ENCODE results near the gene C1QTNF6. TPM values are rescaled to one million over a fixed set of nuclear protein-coding genes. Genes with fewer than 3 reads are reported as not detected.
A peak's percentile ranks its signal among the peaks of the same experiment; 100 is the strongest.

The C1QTNF6 gene
- polyA plus RNA-seq, 4 donors: 26.1 to 52.3 (median 30.9) TPM

DNA sequence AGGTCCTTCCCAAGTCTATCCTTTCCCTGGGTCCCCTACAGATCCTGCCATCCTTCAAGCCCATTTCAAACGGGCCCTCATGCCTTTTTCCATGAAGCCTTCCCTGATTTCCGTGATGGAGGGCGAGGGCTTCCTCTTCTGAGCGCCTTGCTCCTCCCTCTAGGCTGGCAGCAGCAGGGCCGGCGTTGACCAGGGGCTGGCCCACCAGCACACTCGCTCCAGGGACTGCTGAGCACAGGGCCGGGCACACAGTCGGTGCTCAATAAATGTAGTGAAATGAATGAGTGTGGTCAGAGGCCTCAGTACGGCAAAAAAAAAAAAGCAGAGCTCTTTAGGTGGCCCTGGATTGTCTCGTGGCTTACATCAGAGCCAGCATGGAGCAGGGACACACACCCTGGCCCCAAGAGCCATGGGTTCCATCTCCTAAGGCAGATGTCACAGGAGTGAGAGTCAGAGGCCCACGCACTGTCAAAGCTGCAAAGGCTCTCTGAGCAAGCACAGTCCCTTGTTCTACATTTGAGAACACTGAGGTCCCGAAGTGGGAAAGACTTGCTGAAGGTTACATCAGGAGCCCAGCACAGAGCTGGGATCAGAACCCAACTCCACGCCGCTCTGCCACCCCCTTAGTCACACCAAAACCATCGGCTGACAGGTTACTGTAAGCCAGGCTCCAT lies 41.4 kb downstream of the C1QTNF6 start:
- no peak for DNase-seq (ENCODE audit: low read depth in 4 of 4, low spot score in 3 of 4)

DNA sequence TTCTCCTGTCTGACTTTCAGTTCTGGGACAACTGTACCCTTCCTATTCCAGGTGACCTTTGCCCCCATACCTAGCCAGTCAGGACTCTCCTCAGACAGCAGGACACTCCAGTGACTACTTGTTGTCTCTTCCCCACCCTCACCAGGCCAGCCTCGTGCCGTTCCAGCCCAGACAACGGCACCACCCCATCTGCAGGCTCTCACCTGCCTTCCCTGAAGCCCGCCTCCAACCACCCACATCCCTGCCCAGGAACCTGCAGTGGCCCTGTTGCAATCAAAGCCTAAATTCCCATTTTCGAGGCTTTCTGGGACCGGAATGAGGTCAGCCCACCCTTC lies 42.0 kb downstream of the C1QTNF6 start:
- no peak for DNase-seq (ENCODE audit: low read depth in 4 of 4, low spot score in 3 of 4)

DNA sequence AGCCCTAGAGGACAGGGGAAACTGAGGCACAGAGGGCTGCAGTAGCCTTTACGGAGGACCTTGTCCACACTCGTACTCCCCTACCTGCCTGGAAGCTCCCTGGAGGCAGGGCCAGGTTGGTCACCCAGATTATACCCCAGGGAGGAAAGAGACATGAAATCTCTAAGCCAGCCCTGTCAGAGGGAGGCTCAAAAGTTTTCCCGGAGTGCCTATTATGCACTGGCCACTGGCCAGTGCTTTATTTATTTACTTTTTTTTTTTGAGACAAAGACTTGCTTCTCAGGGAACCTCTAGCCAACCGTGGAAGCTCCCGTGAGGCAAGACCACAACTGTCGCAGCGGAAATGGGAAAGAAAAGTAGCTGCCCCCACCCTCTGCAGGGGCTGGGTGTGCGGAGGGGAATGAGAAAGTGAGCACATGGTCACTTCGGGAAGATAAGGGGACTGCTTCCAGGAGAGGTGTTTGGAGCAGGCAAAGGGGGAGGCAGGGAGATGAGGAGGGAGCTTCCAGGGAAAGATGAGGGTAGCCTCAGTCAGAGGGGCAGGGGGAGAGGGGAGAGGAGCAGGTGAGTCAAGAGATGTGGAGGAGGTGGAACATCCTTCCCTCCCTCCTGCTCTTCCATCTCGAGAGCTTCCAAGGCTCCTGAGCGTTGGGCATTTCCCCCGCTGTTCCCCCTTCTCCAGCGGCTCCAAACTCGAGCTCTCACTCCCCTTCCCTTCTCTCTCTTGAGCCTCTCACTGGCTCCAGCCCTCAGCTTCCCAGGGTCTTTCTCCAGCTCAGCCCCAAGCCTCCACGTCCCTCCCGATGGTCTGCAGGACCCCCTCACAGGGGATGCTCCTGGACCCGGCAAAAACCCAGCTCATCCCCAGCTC lies 42.6 kb downstream of the C1QTNF6 start:
- peak in 2 of 4 donors; percentile 12 to 21 for DNase-seq (ENCODE audit: low read depth in 4 of 4, low spot score in 3 of 4)

DNA sequence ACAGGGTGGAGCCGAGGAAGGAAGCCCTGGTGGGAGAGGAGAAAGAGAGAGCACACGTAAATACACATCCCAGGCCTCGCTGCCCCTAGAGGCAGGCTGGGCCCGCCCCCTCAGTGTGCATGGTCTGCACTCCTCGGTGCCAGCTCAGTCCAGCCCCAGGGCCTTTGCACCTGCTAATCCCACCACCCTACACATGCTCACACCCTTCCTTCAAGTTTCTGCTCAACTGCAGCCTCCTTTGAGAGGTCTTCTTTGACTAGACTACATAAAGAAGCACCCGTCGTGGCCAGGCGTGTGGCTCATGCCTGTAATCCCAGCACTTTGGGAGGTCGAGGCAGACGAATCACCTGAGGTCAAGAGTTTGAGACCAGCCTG lies 43.9 kb downstream of the C1QTNF6 start:
- no peak for DNase-seq (ENCODE audit: low read depth in 4 of 4, low spot score in 3 of 4)

- DNase-seq (ENCODE audit: low read depth in 4 of 4, low spot score in 3 of 4): no peak
Observed at GRCh38 chr22:37141971-37142370, 46.1 kb downstream of the C1QTNF6 start.

DNA sequence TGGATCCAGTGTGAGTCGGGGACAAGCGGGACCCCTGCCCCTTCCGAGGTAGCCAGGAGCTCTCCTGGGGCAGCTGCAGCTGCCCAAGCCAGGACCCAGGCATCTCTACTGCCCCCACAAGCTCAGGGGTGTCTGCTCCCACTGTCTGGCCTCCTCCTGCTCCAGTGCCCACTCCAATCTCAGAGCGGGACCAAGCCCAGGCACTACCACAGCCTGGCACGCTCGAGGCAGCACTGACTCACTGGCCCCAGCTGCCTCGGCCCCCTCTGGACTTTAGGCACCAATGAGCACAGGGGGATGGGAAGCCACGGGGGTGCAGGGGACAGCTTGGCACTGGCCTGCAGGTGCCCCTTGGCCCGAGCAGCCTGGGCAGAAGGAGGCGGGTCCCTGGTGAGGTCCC lies 46.6 kb downstream of the C1QTNF6 start:
- no peak for DNase-seq (ENCODE audit: low read depth in 4 of 4, low spot score in 3 of 4)

DNA sequence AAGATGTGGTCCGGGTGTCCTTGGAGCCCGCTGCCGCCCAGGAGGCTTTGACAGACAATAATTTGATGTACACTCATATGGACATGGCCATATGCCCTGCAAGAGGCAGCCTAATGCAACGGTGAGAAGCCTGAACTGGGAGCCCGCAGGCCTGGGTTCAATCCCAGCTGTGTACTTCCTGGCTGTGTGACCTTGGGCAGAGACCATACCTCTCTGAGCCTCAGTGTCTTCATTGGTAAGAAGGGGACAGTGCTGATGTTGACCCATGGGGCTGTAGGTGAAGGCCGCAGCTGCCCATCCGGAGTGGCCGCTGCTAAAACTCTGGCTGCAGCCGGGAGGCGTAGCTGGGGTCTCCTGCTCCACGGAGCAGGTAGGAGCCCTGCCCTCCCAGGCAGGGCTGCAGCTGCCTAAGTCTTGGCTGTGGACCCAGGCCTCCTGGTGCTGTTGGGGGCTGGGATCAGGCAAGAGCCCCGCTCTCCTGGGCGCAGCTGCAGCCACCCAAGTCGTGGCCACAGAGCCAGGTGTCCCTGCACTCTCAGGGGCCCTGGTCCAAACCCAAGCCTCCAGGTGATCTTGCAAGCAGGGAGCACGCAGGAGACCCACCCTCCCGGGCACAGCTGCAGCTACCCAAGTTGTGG lies 47.2 kb downstream of the C1QTNF6 start:
- no peak for DNase-seq (ENCODE audit: low read depth in 4 of 4, low spot score in 3 of 4)

GRCh38 chr22:37139762-37140161 lies 48.3 kb downstream of the C1QTNF6 start:
- DNase-seq (ENCODE audit: low read depth in 4 of 4, low spot score in 3 of 4): no peak

DNA sequence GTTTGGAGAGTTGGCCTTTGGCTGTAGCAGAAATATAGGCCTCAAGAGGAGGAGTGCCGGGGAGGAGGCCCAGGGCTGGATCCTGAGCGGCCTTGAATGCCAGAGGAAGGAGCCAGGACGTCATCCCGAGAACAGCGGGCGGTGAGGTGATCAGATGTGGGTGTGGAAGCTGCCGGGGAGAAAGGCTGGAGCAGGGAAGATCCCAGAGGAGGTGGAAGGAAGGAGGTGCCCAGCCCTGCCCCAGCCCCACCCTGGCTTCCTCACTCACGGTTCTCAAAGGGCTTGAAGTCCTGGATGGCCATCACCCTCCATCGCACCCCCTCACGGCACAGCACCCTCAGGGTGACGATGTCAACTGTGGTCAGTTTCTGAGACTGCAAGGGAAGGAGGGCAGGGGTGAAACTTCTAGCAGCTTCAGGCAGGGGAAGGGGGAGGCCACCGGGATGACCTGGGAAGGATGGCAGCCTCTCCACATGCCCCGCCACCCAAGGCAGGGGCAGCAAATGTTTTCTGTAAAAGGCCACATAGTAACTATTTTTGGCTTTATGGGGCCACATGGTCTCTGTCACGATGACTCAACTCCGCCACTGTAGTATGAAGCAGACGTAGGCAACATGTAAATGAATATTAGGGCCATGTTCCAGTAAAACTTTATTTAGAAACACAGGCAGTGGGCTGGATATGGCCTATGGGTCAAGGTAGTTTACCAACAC lies 49.0 kb downstream of the C1QTNF6 start:
- no peak for DNase-seq (ENCODE audit: low read depth in 4 of 4, low spot score in 3 of 4)

DNA sequence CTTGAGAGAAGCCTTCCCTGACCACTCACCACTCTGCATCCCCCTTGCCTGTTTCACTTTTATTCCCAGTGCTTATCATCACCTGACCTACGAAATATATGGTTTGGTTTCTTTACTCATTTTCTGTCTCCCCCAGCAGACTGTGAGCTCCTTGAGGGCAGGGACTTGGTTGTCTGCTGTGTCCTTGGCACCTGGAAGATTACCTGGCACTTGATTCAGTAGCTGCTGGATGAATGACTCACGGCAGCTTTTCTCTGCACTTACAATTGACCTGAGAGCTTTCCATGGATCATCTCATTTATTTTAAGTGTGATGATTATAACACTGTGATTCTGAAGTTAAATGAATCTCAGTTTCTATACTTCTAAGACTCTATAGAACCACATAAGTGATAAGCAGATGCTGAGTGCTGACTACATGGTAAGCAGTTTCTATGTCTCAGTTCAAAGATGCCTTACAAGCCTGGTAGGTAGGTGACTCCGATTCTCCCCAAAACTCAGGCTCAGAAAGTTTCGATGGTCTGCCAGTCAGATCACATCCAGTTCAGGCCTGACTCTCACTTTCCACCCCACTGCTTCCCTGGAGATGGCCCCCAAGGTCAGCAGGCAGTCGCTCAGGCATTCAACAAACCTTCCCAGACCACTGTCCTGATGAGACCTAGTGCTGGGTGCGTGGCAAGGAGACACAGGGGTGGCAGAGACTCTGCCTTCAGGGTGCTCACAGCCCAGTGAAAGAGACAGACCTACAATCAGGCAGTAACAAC lies 50.0 kb downstream of the C1QTNF6 start:
- DNase-seq (ENCODE audit: low read depth in 4 of 4, low spot score in 3 of 4): no peak

- DNase-seq (ENCODE audit: low read depth in 4 of 4, low spot score in 3 of 4): no peak
Observed at GRCh38 chr22:37137131-37137530, 50.9 kb downstream of the C1QTNF6 start.

GRCh38 chr22:37135023-37135422 lies 53.0 kb downstream of the C1QTNF6 start:
- DNase-seq (ENCODE audit: low read depth in 4 of 4, low spot score in 3 of 4): no peak

GRCh38 chr22:37133304-37134018 lies 54.6 kb downstream of the C1QTNF6 start:
- DNase-seq (ENCODE audit: low read depth in 4 of 4, low spot score in 3 of 4): no peak

DNA sequence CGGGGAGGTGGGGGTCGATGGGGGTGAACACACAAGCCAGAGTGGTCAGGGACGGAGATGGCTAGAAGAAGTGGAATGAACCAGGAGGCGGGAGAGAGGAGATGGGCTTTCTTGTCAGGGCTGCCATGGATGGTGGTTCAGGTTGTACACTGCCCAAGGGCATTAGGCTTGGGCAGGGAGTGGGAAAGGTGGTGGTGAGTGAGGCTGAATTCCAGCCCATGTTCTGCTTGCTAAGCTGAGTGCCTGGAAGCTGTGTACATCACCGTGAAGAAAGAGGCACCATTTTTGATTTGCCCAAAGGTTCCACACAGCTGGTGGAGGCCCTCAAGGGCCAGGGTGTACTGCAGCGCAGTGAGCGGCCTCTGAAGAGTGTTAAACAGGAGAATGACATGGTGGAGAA lies 55.3 kb downstream of the C1QTNF6 start:
- DNase-seq (ENCODE audit: low read depth in 4 of 4, low spot score in 3 of 4): no peak

Other genes with a start within 250 kb of the C1QTNF6 start
- gene TST, start 168.8 kb downstream of the C1QTNF6 start, polyA plus RNA-seq (ENCODE audit: insufficient read length in 4 of 4): 10 to 100 TPM; 13.0 to 64.4 (median 37.9) TPM
- gene MPST, start 168.5 kb downstream of the C1QTNF6 start, polyA plus RNA-seq (ENCODE audit: insufficient read length in 4 of 4): 10 to 100 TPM; 33.3 to 75.5 (median 46.1) TPM
- 10 to 100 TPM; 24.7 to 33.6 (median 25.4) TPM for gene KCTD17, start 136.5 kb downstream of the C1QTNF6 start, polyA plus RNA-seq (ENCODE audit: insufficient read length in 4 of 4)
- gene TMPRSS6, start 78.5 kb downstream of the C1QTNF6 start, polyA plus RNA-seq (ENCODE audit: insufficient read length in 4 of 4): under 1 TPM; 0.16 to 0.50 (median 0.26) TPM
- 1 to 10 TPM in 2 of 4 donors, under 1 TPM in 2; 0.79 to 1.4 (median 1.1) TPM for gene IL2RB, start 38.3 kb downstream of the C1QTNF6 start, polyA plus RNA-seq (ENCODE audit: insufficient read length in 4 of 4)
- under 1 TPM; 0.55 to 0.98 (median 0.79) TPM for gene SSTR3, start 24.2 kb upstream of the C1QTNF6 start, polyA plus RNA-seq (ENCODE audit: insufficient read length in 4 of 4)
- 10 to 100 TPM in 1 of 4 donors, 1 to 10 TPM in 3; 6.2 to 13.6 (median 8.1) TPM for gene RAC2, start 56.0 kb upstream of the C1QTNF6 start, polyA plus RNA-seq (ENCODE audit: insufficient read length in 4 of 4)
- gene CYTH4, start 94.3 kb upstream of the C1QTNF6 start, polyA plus RNA-seq (ENCODE audit: insufficient read length in 4 of 4): 1 to 10 TPM; 3.4 to 6.2 (median 4.0) TPM
- gene ELFN2, start 239.2 kb upstream of the C1QTNF6 start, polyA plus RNA-seq (ENCODE audit: insufficient read length in 4 of 4): 1 to 10 TPM in 3 of 4 donors, under 1 TPM in 1; 0.54 to 5.3 (median 1.4) TPM